ENCODE data around the gene CHD8.

DNA sequence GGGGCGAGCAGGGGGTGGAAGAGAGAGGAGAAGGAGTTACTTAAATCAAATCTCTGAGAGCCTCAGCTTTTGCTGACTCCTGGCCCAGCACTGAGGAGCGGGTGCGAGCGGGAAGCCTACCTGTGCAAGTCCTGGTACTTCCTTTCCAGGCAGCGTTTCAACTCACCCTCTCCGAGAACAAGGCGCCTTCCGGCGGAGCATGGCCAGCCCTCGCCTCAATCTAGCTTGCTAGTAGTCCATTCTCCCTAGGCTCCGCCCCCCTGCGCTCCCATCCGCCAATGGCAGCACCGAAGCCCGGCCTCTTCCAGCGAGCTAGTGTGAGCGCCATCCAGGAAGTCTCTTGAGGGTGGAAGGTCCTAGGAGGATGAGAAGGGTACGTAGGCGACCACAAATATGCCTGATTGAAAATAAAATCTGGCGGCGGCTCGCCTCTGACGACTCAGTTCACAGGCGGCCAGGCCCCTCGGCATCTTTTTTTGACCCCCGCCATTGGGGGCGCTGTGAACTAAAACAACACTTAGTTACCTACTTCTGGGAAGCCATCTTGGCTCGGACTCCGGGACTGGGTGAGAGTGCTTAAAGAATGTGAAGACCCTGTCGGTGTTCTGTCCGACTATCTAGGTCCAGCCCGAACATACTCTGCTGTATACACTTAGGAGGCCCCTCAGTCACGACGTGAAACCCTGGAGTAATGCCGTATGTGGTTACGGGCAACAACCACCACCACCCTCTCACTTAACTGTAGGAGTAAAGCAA, at the start of gene CHD8:
- TF ChIP-seq IRF2 (CRISPR knock-in tag; IDR thresholded peaks at IDR 0.05; ENCODE audit: borderline replicate concordance, low read depth) (no peak), ZNF281 (CRISPR knock-in tag; IDR thresholded peaks at IDR 0.05) (no peak), ATF3 (CRISPR knock-in tag; conservative IDR thresholded peaks at IDR 0.05) (no peak), USF2 (CRISPR knock-in tag; IDR thresholded peaks at IDR 0.05) (no peak; the same call in 1 of the 2 replicates)
